Mammary epithelial cell (primary cell): ENCODE results near the gene BRPF1.

Source experiments
- EZH2 ChIP-seq: IDR thresholded peaks from 2 replicates; pipeline ENCODE4 v1.6.1; 2012; ENCODE audit warnings: low read length, inconsistent platforms, borderline replicate concordance
- TF ChIP-seq, protein P1 (sequence below), 2 donors: IDR thresholded peaks in 1 of 2; conservative IDR thresholded peaks in 1 of 2; 2 replicates each; pipeline ENCODE4 v1.5.1; 2011 to 2012; ENCODE audit warnings: inconsistent platforms in 2 of 2, low read length in 2 of 2, mild to moderate bottlenecking in 2 of 2, control low read depth in 1 of 2, low read depth in 1 of 2; ENCODE audit not compliant: insufficient read depth in 1 of 2; ENCODE audit errors: extremely low read depth in 1 of 2

DNA sequence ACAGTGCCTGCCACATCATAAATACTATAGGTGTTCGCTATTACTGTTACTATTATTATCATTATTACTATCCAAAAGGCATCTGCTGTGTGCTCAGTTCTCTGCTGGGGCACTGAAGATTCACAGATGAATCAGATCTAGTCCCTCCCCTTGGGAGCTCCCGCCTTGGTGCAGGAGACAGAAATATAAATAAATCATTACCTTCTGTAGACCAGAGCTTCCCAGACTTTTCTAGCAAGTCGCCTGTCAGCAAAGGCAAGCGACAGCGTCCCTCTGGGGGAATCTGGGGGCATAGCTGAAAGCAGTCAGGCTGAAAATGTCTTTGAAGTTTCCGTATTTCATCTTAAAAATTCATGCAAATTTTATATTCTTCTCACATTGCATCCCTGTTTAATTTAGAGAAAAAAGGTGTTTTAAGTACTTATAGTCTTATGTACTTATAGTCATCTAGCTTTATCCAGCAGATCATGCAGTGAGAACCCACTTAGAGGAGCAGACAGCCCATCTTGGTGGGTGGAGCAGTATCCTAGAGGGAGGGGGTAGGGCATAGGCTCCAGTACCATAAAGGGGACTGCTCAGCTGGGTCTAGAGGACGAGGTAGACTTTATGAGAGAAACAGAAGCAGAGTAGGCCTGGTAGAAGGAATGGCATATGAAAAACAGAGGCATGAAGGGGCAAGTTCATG is 10.4 kb upstream of the BRPF1 start:
- TF ChIP-seq, protein P1, sequence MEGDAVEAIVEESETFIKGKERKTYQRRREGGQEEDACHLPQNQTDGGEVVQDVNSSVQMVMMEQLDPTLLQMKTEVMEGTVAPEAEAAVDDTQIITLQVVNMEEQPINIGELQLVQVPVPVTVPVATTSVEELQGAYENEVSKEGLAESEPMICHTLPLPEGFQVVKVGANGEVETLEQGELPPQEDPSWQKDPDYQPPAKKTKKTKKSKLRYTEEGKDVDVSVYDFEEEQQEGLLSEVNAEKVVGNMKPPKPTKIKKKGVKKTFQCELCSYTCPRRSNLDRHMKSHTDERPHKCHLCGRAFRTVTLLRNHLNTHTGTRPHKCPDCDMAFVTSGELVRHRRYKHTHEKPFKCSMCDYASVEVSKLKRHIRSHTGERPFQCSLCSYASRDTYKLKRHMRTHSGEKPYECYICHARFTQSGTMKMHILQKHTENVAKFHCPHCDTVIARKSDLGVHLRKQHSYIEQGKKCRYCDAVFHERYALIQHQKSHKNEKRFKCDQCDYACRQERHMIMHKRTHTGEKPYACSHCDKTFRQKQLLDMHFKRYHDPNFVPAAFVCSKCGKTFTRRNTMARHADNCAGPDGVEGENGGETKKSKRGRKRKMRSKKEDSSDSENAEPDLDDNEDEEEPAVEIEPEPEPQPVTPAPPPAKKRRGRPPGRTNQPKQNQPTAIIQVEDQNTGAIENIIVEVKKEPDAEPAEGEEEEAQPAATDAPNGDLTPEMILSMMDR (conservative IDR thresholded peaks at IDR 0.05 in 1 of 2, IDR thresholded peaks at IDR 0.05 in 1 of 2; ENCODE audit: extremely low read depth in 1 of 2, insufficient read depth in 1 of 2, low read depth in 1 of 2, low read length in 2 of 2): no peak
- TF ChIP-seq EZH2: no peak
